Right renal cortex interstitium (tissue), 3 donors: ENCODE data around the gene NPFFR1. TPM values are rescaled to one million over a fixed set of nuclear protein-coding genes. Genes with fewer than 3 reads are reported as not detected.
"Not testable (repeated sequence)": the region's sequence is repeated elsewhere in the genome, so short reads cannot be mapped to it uniquely, and the experiment has no call there.

Source experiments
- DNase-seq, 3 donors: peaks; one replicate each; pipeline ENCODE4 v3.0.0-alpha.2; 2013; ENCODE audit warnings: low read depth in 3 of 3, low spot score in 2 of 3
- polyA plus RNA-seq, 3 donors: library from polyadenylated mRNA; unstranded; fragments of 120-200 nt; gene quantifications; one replicate each; pipeline ENCODE4 v1.2.1, GENCODE V29; 2013; ENCODE audit not compliant: insufficient read length in 3 of 3

NPFFR1 gene
- polyA plus RNA-seq, 3 donors, result 0.12 to 0.15 (median 0.13) TPM

- DNase-seq, result no peak
These were observed 25.6 kb downstream of the NPFFR1 start for GRCh38 chr10:70258216-70258615.

- not testable (repeated sequence) for DNase-seq
These were observed 26.0 kb downstream of the NPFFR1 start for GRCh38 chr10:70257816-70258215.

- no peak for DNase-seq
These were observed 27.3 kb downstream of the NPFFR1 start for GRCh38 chr10:70256463-70256862.

- DNase-seq, result no peak
These were observed 28.2 kb downstream of the NPFFR1 start for GRCh38 chr10:70255329-70256299.

- no peak for DNase-seq
These were observed 29.0 kb downstream of the NPFFR1 start for GRCh38 chr10:70254778-70255328.

GRCh38 chr10:70253878-70254765 lies 29.7 kb downstream of the NPFFR1 start:
- DNase-seq, result no peak

GRCh38 chr10:70250961-70251680 lies 32.7 kb downstream of the NPFFR1 start:
- no peak for DNase-seq

GRCh38 chr10:70247360-70247759 lies 36.4 kb downstream of the NPFFR1 start:
- DNase-seq, result no peak

- no peak for DNase-seq
These were observed 42.7 kb downstream of the NPFFR1 start for GRCh38 chr10:70241081-70241480.

GRCh38 chr10:70239986-70240385 lies 43.8 kb downstream of the NPFFR1 start:
- not testable (repeated sequence) for DNase-seq

GRCh38 chr10:70239077-70239976 lies 44.5 kb downstream of the NPFFR1 start:
- DNase-seq, result not testable (repeated sequence)

GRCh38 chr10:70237958-70238536 lies 45.8 kb downstream of the NPFFR1 start:
- not testable (repeated sequence) for DNase-seq

- no peak for DNase-seq
These were observed 48.9 kb downstream of the NPFFR1 start for GRCh38 chr10:70234668-70235447.

- no peak for DNase-seq
These were observed 49.9 kb downstream of the NPFFR1 start for GRCh38 chr10:70233939-70234300.

- peak; percentile 83 to 92 (median 87) for DNase-seq
These were observed 50.5 kb downstream of the NPFFR1 start, which contains the start of gene PPA1 for GRCh38 chr10:70233109-70233938. TSS of gene PPA1 (minus strand) at chr10:70233429. CDS start at chr10:70233327, 102 bp downstream.

- no peak for DNase-seq
These were observed 51.0 kb downstream of the NPFFR1 start for GRCh38 chr10:70232859-70233108.

GRCh38 chr10:70232155-70232858 lies 51.5 kb downstream of the NPFFR1 start:
- DNase-seq, result peak in 1 of 3 donors; percentile 49
